ENCODE data around the gene KRTAP10-8.

DNA sequence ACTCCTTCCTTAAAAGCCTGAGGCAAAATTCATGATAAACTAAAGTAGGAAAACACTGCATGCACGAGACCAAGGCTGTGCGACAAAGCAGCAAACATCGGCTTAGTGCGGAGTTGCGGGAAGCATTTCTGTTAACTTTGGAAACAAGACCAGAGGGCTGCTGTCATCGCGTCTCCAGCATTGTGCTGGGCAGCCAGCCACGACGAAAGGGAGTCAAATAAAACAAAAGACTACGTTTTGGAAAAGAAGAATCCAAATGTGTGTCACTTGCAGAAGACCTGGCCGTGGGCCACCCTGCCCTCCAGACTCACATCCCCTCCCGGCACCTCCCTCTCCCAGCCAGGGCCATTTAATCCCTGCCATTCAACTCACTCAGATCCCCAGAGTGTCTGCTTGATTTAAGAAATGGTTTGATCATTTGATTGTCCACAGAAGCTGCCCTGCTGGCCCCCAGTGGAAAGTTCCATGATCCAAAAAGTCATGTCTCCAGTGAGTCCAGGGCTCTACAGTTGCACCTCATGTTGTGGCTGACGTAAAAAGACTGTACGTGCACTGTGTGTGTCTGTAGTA, 31.9 kb downstream of the KRTAP10-8 start:
- TF ChIP-seq, protein P1, sequence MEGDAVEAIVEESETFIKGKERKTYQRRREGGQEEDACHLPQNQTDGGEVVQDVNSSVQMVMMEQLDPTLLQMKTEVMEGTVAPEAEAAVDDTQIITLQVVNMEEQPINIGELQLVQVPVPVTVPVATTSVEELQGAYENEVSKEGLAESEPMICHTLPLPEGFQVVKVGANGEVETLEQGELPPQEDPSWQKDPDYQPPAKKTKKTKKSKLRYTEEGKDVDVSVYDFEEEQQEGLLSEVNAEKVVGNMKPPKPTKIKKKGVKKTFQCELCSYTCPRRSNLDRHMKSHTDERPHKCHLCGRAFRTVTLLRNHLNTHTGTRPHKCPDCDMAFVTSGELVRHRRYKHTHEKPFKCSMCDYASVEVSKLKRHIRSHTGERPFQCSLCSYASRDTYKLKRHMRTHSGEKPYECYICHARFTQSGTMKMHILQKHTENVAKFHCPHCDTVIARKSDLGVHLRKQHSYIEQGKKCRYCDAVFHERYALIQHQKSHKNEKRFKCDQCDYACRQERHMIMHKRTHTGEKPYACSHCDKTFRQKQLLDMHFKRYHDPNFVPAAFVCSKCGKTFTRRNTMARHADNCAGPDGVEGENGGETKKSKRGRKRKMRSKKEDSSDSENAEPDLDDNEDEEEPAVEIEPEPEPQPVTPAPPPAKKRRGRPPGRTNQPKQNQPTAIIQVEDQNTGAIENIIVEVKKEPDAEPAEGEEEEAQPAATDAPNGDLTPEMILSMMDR (IDR thresholded peaks at IDR 0.05): no peak
- TF ChIP-seq POLR2A (IDR thresholded peaks at IDR 0.05): no peak

All from prostate gland (tissue), 2 donors.